ENCODE results near the gene MUC5AC.

DNA sequence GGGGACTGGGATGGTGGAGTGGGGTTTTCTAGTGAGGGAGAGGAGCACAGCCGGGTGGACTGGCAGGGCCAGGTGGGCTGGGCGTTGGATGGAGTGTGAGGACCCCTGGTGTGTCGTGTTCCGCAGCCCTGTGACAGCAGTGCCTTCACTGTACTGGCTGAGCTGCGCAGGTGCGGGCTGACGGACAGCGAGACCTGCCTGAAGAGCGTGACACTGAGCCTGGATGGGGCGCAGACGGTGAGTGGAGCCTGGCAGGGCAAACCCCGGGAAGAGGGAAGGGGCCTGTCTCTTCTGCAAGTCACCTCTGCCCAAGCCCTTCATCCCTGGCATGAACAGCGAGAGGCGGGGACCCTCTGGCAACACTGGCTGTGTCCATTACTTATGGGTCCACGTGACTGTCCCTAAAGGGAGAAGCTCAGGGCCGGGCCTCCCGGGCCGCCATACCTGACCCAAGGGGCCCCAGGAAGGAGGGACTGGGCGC, 10.0 kb downstream of the MUC5AC start:
- TF ChIP-seq, protein P1, sequence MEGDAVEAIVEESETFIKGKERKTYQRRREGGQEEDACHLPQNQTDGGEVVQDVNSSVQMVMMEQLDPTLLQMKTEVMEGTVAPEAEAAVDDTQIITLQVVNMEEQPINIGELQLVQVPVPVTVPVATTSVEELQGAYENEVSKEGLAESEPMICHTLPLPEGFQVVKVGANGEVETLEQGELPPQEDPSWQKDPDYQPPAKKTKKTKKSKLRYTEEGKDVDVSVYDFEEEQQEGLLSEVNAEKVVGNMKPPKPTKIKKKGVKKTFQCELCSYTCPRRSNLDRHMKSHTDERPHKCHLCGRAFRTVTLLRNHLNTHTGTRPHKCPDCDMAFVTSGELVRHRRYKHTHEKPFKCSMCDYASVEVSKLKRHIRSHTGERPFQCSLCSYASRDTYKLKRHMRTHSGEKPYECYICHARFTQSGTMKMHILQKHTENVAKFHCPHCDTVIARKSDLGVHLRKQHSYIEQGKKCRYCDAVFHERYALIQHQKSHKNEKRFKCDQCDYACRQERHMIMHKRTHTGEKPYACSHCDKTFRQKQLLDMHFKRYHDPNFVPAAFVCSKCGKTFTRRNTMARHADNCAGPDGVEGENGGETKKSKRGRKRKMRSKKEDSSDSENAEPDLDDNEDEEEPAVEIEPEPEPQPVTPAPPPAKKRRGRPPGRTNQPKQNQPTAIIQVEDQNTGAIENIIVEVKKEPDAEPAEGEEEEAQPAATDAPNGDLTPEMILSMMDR (IDR thresholded peaks at IDR 0.05), result no peak
- no peak for TF ChIP-seq POLR2A (IDR thresholded peaks at IDR 0.05)
- no peak for TF ChIP-seq POLR2AphosphoS5 (IDR thresholded peaks at IDR 0.05)

Data from transverse colon (tissue), 4 donors.